SK-N-MC (cell line): ENCODE data around the gene CEP162.

Experiments
- EZH2 ChIP-seq: fragments of 200-600 bp; sonication (generic); IDR thresholded peaks from one replicate; pipeline ENCODE4 v1.6.1; 2017; ENCODE audit warnings: antibody characterized with exemption
- POLR2AphosphoS5 ChIP-seq: IDR thresholded peaks from 2 replicates; pipeline ENCODE4 v1.6.1; 2012; ENCODE audit warnings: mild to moderate bottlenecking, low read depth, low read length, borderline replicate concordance

GRCh38 chr6:84103029-84103428, 124.4 kb downstream of the CEP162 start:
- TF ChIP-seq EZH2, result no peak
- TF ChIP-seq POLR2AphosphoS5, result no peak; the same call in 1 of the 2 replicates
